Epithelial cell of esophagus (primary cell): ENCODE results near the gene MYO16.

Experiments
- DNase-seq: peaks from one replicate; pipeline ENCODE4 v3.0.0; 2010; ENCODE audit warnings: low read depth
- H3K4me3 ChIP-seq: 2 replicates; pipeline ENCODE4 v1.5.1; 2011; ENCODE audit warnings: mild to moderate bottlenecking, low read length, control low read depth
- TF ChIP-seq, protein P1 (sequence below): IDR thresholded peaks from 2 replicates; pipeline ENCODE4 v1.5.1; 2011; ENCODE audit warnings: low read depth, mild to moderate bottlenecking, low read length, control low read depth, inconsistent platforms; ENCODE audit not compliant: insufficient read depth; ENCODE audit errors: missing control alignments

The MYO16 gene

DNA sequence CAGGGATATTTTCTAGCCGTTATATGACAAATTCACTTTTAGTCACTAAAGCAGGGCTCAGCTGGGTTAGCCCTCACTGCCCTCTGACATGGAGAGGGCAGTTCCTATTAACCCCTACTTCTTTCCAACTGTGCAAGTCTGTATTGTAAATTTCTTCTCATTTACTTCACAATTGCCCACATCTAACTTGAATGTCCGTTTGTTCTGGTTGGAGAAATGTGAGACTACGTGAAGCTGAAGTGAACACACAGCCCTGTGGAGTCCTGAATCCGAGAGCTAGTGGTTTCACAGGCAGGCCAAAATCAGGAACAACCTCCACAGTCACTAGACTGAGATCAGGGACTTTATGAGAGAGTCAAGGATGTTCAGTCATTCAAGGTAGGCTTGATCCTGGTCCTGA, 4.4 kb upstream of the MYO16 start:
- no peak for DNase-seq
- H3K4me3 ChIP-seq = no peak overlapping the region
- TF ChIP-seq, protein P1, sequence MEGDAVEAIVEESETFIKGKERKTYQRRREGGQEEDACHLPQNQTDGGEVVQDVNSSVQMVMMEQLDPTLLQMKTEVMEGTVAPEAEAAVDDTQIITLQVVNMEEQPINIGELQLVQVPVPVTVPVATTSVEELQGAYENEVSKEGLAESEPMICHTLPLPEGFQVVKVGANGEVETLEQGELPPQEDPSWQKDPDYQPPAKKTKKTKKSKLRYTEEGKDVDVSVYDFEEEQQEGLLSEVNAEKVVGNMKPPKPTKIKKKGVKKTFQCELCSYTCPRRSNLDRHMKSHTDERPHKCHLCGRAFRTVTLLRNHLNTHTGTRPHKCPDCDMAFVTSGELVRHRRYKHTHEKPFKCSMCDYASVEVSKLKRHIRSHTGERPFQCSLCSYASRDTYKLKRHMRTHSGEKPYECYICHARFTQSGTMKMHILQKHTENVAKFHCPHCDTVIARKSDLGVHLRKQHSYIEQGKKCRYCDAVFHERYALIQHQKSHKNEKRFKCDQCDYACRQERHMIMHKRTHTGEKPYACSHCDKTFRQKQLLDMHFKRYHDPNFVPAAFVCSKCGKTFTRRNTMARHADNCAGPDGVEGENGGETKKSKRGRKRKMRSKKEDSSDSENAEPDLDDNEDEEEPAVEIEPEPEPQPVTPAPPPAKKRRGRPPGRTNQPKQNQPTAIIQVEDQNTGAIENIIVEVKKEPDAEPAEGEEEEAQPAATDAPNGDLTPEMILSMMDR = no peak

DNA sequence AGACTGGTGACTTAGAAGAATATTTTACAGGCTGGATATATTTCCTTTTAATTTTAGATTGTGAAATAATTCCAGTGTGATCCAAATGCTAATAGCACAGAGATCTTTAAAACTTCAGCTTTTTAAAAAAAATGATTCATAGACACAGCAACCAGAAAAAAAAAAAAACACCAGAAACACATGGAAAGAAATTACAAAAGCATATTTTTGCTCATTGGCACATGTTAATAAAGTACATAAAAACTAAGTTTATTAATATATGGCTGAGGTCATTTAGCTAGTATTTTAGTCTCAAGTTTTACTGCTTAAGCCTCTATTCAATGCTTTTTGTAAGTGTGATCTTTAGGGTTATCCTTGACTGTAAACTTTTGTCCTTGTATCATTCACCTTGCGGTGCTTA, 577 bp downstream of the MYO16 start:
- TF ChIP-seq, protein P1 = no peak
- no peak overlapping the region for H3K4me3 ChIP-seq
- DNase-seq = no peak

DNA sequence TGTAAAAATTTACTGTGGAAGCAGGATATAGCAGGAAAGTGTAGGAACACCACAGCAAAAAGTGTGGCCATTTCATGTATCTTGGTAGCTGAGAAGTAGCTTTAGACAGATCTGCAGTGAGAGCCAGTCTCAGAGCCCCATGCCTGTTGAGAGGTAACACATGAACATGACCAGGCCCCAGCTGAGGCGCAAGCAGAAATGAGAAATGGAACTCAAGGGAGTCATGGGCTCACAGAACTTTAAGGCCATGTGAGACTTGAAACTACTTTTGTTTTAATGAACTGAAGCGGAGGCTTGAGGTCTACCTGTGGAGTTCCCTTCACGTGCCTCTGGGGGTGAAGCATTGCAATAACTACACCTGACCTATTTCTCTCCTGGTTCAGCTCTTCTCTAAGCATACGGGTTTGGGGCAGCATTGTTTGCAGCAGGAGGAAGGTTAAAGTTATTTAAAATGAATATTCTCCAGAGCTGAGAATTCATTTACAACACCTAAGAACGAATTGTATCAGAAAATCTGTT, 3.3 kb downstream of the MYO16 start:
- DNase-seq = no peak
- H3K4me3 ChIP-seq = no peak overlapping the region
- TF ChIP-seq, protein P1 = no peak

DNA sequence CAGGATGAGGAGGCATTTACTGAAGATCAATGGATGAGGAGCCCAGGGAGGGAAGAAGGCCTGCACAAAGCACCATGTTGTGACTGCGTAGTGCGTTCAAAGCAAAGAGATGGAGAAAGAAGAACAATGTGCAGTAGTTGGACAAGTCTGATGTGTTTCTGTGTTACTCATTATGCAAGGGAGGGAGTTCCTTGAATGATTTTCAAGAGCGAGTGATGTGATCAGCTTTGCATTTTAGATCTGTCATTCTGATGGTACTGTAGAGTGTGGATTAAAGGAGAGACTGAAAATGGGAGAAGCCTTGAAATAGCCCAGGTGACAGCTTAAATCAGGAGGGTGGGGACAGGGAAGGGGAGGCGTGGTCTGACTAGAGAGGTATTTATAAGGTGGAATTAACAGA, 9.5 kb downstream of the MYO16 start:
- DNase-seq = no peak
- H3K4me3 ChIP-seq = no peak overlapping the region
- TF ChIP-seq, protein P1 = no peak

DNA sequence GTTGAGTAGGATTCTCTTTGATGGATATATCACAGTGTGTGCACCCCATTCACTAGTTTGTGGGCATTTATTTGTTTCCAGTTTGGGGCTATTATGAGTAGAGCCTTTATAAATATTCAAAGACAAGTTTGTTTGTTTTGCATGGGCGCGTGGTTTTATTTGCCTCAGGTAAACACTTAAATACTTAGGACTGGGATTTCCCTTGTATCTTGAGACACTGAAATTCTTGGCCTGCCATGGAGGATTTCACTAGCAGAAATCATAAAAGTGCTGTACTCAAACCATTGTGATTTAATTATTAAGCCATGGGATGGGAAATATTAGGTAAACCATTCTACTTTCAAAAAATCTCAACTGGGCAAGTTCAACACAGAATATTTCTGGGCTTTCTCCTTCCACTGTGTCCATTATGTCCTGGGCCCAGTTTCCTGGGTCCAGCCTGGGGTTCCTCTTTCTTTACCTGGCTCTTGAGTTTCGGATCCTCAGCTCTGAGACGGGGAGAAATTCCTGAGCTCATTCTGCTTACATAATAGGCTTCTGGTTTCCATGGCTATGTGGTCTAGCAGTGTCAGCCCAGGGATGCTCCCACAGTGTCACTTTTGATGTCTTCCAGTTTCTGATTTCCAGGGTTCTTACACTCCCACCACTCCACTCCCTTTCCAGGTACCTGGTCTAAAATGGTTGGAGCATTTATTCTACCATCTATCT, 14.4 kb downstream of the MYO16 start:
- TF ChIP-seq, protein P1 = no peak
- no peak for DNase-seq
- H3K4me3 ChIP-seq = no peak overlapping the region

DNA sequence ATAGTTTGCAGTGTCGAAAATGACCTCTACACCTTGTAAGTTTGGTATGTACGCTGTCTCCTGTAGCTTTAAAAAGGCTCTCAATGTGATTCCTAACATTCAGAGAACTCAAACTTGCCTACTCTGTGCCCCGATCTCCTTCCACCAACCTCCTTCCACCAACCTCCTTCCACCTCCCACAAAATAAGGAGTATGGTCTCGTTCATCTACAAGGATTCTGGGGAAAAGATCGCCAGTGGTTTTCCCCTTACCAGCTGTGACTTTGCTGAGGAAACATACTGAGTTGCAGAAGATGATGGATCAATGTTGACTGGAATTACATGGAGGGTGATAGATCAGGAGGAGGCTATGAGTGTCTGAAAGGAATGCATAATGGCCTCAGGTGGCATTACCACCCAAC, 16.0 kb downstream of the MYO16 start:
- H3K4me3 ChIP-seq = no peak overlapping the region

More for the DNA sequence above, 16.0 kb downstream of the MYO16 start:
- TF ChIP-seq, protein P1 = no peak
- DNase-seq = no peak
